Heart right ventricle (tissue), 16 donors: ENCODE measurements around the gene HSPA9. TPM values are rescaled to one million over a fixed set of nuclear protein-coding genes. Genes with fewer than 3 reads are reported as not detected.

Source experiments
- ATAC-seq, 8 donors: fragments of 200-7000 bp; cut with Tn5 transposase; one replicate each; pipeline ENCODE4 v1.9.1; 2020; ENCODE audit warnings: mild to moderate bottlenecking in 8 of 8, moderate library complexity in 8 of 8, moderate number of reproducible peaks in 1 of 8
- DNase-seq, 2 donors: peaks; one replicate each; pipeline ENCODE4 v3.0.0-alpha.2; 2020
- H3K27ac ChIP-seq, 10 donors: fragments of 200-600 bp; sonication (generic) in 2 of 10; one replicate each; pipeline versions ENCODE4 v1.5.0 to v1.8.0; 2020 to 2022; ENCODE audit warnings: mild to moderate bottlenecking in 3 of 10
- H3K27me3 ChIP-seq, 7 donors: fragments of 200-600 bp; one replicate each; pipeline ENCODE4 v1.8.0; 2021 to 2022; ENCODE audit warnings: mild to moderate bottlenecking in 2 of 7
- H3K36me3 ChIP-seq, 9 donors: fragments of 200-600 bp; sonication (generic) in 1 of 9; one replicate each; pipeline versions ENCODE4 v1.5.0 to v1.8.0; 2020 to 2022; ENCODE audit warnings: mild to moderate bottlenecking in 2 of 9
- H3K4me1 ChIP-seq, 9 donors: fragments of 200-600 bp; sonication (generic) in 1 of 9; one replicate each; pipeline versions ENCODE4 v1.5.0 to v1.8.0; 2020 to 2022; ENCODE audit warnings: mild to moderate bottlenecking in 4 of 9
- H3K4me3 ChIP-seq, 10 donors: fragments of 200-600 bp; sonication (generic) in 2 of 10; one replicate each; pipeline versions ENCODE4 v1.5.0 to v1.8.0; 2020 to 2022; ENCODE audit warnings: mild to moderate bottlenecking in 7 of 10, moderate library complexity in 2 of 10
- H3K9me3 ChIP-seq, 11 donors: fragments of 200-600 bp in 10 of 11; sonication (generic) in 2 of 11; one replicate each; pipeline versions ENCODE4 v1.5.0 to v1.8.0; 2013 to 2022; ENCODE audit warnings: mild to moderate bottlenecking in 2 of 11, control low read depth in 1 of 11, moderate library complexity in 1 of 11
- CTCF ChIP-seq, 9 donors: fragments of 200-600 bp; sonication (generic) in 2 of 9; IDR thresholded peaks; one replicate each; pipeline versions ENCODE4 v1.5.0 to v1.8.0; 2021 to 2022; ENCODE audit warnings: antibody characterized with exemption in 9 of 9, mild to moderate bottlenecking in 5 of 9, moderate library complexity in 1 of 9
- WGBS, 2 donors: extraction: QIAGEN DNeasy Blood & Tissue Kit; methylation state at CpG; one replicate each; pipeline ENCODE4 v1.1.7; 2013; ENCODE audit warnings: inconsistent platforms in 1 of 2; 5-methylcytosine and 5-hydroxymethylcytosine counted together
- intact Hi-C, 10 donors: fragments of 100-400 bp; cut with DNase I; formaldehyde crosslinking; loops; one replicate each; pipeline versions ENCODE4 v1.11.1 to v1.14.2; 2022
- polyA plus RNA-seq, 2 donors: library from polyadenylated mRNA; stranded (reverse); fragments of 200-250 nt; gene quantifications; one replicate each; pipeline ENCODE4 v1.2.3, GENCODE V29; 2013
- total RNA-seq, 10 donors: library from RNA; stranded (reverse); fragmentation: NEBNext Ultra II Directional in 3 of 10; extraction: Animal tissue kit (Norgen Biotek cat#: 25700) in 3 of 10; gene quantifications; one replicate each; pipeline versions ENCODE4 v1.2.1 to v1.2.4, GENCODE V29; 2021 to 2023
- donor health status: Arrhythmogenic right ventricular cardiomyopathy.
- donor health status: ischemic (EF 13 %, LVEDD 7.1; RV severe dilation, severe dysfunction).
- donor health status: healthy with polysubstance abuse.
- donor health status: DM: no; HTN: yes; CAD: no.
- donor health status: DM: no; HTN: no; CAD: no.
- donor health status: ischemic (EF 25% LVEDD 6.9; RV normal size, moderate dysfunction).
- donor health status: ischemic (EF 25% LVEDD 5.7; RV mildly dilated, moderate dysfunction).
- donor health status: healthy.
- donor health status: DM: yes; HTN: yes; CAD: no.
- donor health status: Ischemic cardiomyopathy.
- donor health status: ischemic (EF 35%, LVEDD 5.7; RV mildly dilated, moderate dysfunction).
- donor health status: nonischemic (EF 11% LVEDD 7.7; RV severe dilation, severe dysfunction).
- donor health status: DM: yes; HTN: yes; CAD: no.
- donor health status: PGD.
- donor health status: ischemic (EF 29% LVEDD 5.4; RV normal size, mild dysfunction).
- donor health status: nonischemic (EF 23%, LVEDD 6.1; RV moderate dilation, normal function).

The HSPA9 gene
- total and polyA plus RNA-seq, 12 donors: 82.9 to 415 (median 315) TPM

- no peaks in the 10 kb centered on the region for H3K9me3 ChIP-seq
- TF ChIP-seq CTCF (IDR thresholded peaks at IDR 0.05): no peak
- DNase-seq (no peak), ATAC-seq (no peak)
- 86 to 89% methylated on average over 5 of the region's 5 CpGs for WGBS, 2 donors
- no peaks in the 10 kb centered on the region for H3K36me3 ChIP-seq
- H3K27ac ChIP-seq: no peak overlapping the region
- intact Hi-C loops: no loop called here
- H3K4me3 ChIP-seq: no peak overlapping the region
- H3K4me1 ChIP-seq: peaks cover 0 to 5% (median 4%) of the 10 kb centered on the region in 9 donors
- peaks cover 0 to 11% (median 0%) of the 10 kb centered on the region in 7 donors for H3K27me3 ChIP-seq
These were observed 41.3 kb upstream of the HSPA9 start for GRCh38 chr5:138616508-138616907.

GRCh38 chr5:138615461-138615860 is 40.3 kb upstream of the HSPA9 start:
- ATAC-seq: no peak

GRCh38 chr5:138611678-138612218 is 36.5 kb upstream of the HSPA9 start:
- no peaks in the 10 kb centered on the region for H3K9me3 ChIP-seq
- peaks cover 0 to 18% (median 7%) of the 10 kb centered on the region in 9 donors for H3K4me1 ChIP-seq
- H3K27ac ChIP-seq: peak overlapping the region in 5 of 10 donors; percentile 6 to 65 (median 55)
- intact Hi-C loops: no loop called here
- DNase-seq: no peak
- peak overlapping the region in 9 of 10 donors; percentile 24 to 56 (median 48) for H3K4me3 ChIP-seq
- WGBS, 2 donors: 60% methylated on average over 5 of the region's 5 CpGs
- H3K27me3 ChIP-seq: peaks cover 0 to 14% (median 0%) of the 10 kb centered on the region in 7 donors
- no peak for TF ChIP-seq CTCF (IDR thresholded peaks at IDR 0.05)
- H3K36me3 ChIP-seq: no peaks in the 10 kb centered on the region
- peak in 6 of 8 donors; percentile 10 to 48 (median 34) for ATAC-seq

More at GRCh38 chr5:138615461-138615860, 40.3 kb upstream of the HSPA9 start:
- 89 to 97% methylated on average over 3 of the region's 3 CpGs for WGBS, 2 donors
- Histone ChIP-seq H3K4me1 (peaks cover 0 to 16% (median 7%) of the 10 kb centered on the region in 9 donors), H3K27me3 (peaks cover 0 to 14% (median 0%) of the 10 kb centered on the region in 7 donors), H3K27ac (no peak overlapping the region), H3K4me3 (no peak overlapping the region), H3K36me3 (no peaks in the 10 kb centered on the region), H3K9me3 (no peaks in the 10 kb centered on the region)
- intact Hi-C loops: no loop called here
- DNase-seq: no peak
- TF ChIP-seq CTCF (IDR thresholded peaks at IDR 0.05): no peak

GRCh38 chr5:138610918-138611677 is 35.9 kb upstream of the HSPA9 start:
- Histone ChIP-seq H3K27me3 (peaks cover 0 to 14% (median 0%) of the 10 kb centered on the region in 7 donors), H3K9me3 (no peaks in the 10 kb centered on the region), H3K4me1 (peaks cover 0 to 22% (median 7%) of the 10 kb centered on the region in 9 donors), H3K27ac (peak overlapping the region in 7 of 10 donors; percentile 6 to 65 (median 41)), H3K36me3 (no peaks in the 10 kb centered on the region), H3K4me3 (peak overlapping the region in 9 of 10 donors; percentile 24 to 56 (median 48))
- 10 to 19% methylated on average over 14 to 15 of the region's 16 CpGs for WGBS, 2 donors
- DNase-seq (no peak), ATAC-seq (peak; percentile 28 to 85 (median 70))
- intact Hi-C loops: no loop called here
- TF ChIP-seq CTCF (IDR thresholded peaks at IDR 0.05): peak in 1 of 9 donors; percentile 22
